Endothelial cell of umbilical vein (primary cell): Measurements from ENCODE around the gene PGLYRP4.

Experiments
- CTCF ChIP-seq, 2 donors: IDR thresholded peaks; 1 replicate in 1 of 2; 2 replicates in 1 of 2; pipeline ENCODE4 v1.5.1; 2011; ENCODE audit warnings: low read length in 2 of 2, mild to moderate bottlenecking in 2 of 2, moderate library complexity in 2 of 2, control low read depth in 1 of 2, inconsistent platforms in 1 of 2, low read depth in 1 of 2; ENCODE audit not compliant: insufficient read depth in 1 of 2; ENCODE audit errors: extremely low read depth in 1 of 2
- EZH2 ChIP-seq: IDR thresholded peaks from 2 replicates; pipeline ENCODE4 v1.6.1; 2012; ENCODE audit warnings: borderline replicate concordance, low read depth, mild to moderate bottlenecking, moderate library complexity, low read length, inconsistent platforms; ENCODE audit not compliant: severe bottlenecking
- GATA2 ChIP-seq: IDR thresholded peaks from 2 replicates; pipeline ENCODE4 v1.7.0; 2011; ENCODE audit warnings: low read depth, mild to moderate bottlenecking, moderate library complexity, mixed read lengths, low read length; ENCODE audit not compliant: insufficient read length, insufficient read depth
- JUN ChIP-seq: IDR thresholded peaks from 2 replicates; pipeline ENCODE4 v1.6.1; 2011; ENCODE audit warnings: borderline replicate concordance, low read depth; ENCODE audit not compliant: insufficient read length, insufficient read depth
- MYC ChIP-seq: IDR thresholded peaks from one replicate; pipeline ENCODE4 v1.6.1; 2011; ENCODE audit warnings: mild to moderate bottlenecking, low read depth, low read length
- POLR2A ChIP-seq: IDR thresholded peaks from 2 replicates; pipeline ENCODE4 v1.6.1; 2012; ENCODE audit warnings: low read depth, mild to moderate bottlenecking, control low read depth, low read length
- POLR2AphosphoS5 ChIP-seq: IDR thresholded peaks from 2 replicates; pipeline ENCODE4 v1.6.1; 2012; ENCODE audit warnings: low read depth, mild to moderate bottlenecking, control low read depth, low read length, moderate library complexity; ENCODE audit not compliant: insufficient read depth
- TF ChIP-seq, protein P1 (sequence below): IDR thresholded peaks from 2 replicates; pipeline ENCODE4 v1.6.1; 2011; ENCODE audit not compliant: insufficient read depth, insufficient read length

GRCh38 chr1:153397051-153397923 lies 48.6 kb upstream of the PGLYRP4 start:
- TF ChIP-seq GATA2: no peak
- no peak for TF ChIP-seq EZH2
- TF ChIP-seq POLR2A: no peak
- TF ChIP-seq CTCF (IDR thresholded peaks at IDR 0.05; ENCODE audit: extremely low read depth in 1 of 2, insufficient read depth in 1 of 2, low read depth in 1 of 2, low read length in 2 of 2): no peak
- TF ChIP-seq, protein P1, sequence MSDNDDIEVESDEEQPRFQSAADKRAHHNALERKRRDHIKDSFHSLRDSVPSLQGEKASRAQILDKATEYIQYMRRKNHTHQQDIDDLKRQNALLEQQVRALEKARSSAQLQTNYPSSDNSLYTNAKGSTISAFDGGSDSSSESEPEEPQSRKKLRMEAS: no peak
- TF ChIP-seq POLR2AphosphoS5: no peak
- TF ChIP-seq JUN: no peak
- no peak for TF ChIP-seq MYC
